GM12801 (cell line): ENCODE measurements around the gene CAMK2B.

Experiments used
- CTCF ChIP-seq: IDR thresholded peaks from one replicate; pipeline ENCODE4 v1.5.1; 2011; ENCODE audit warnings: control low read depth; ENCODE audit not compliant: insufficient read length; ENCODE audit errors: extremely low read depth

The CAMK2B gene

GRCh38 chr7:44201813-44202212, 123.6 kb downstream of the CAMK2B start:
- TF ChIP-seq CTCF = no peak

GRCh38 chr7:44200699-44201461, 124.5 kb downstream of the CAMK2B start, which contains the start of gene YKT6:
TSS of gene YKT6 (plus strand) at chr7:44200978. CDS start at chr7:44201136, 158 bp downstream.
- no peak for TF ChIP-seq CTCF

- no peak for TF ChIP-seq CTCF
Measured at GRCh38 chr7:44197474-44197873, 127.9 kb downstream of the CAMK2B start.

GRCh38 chr7:44196450-44196872, 128.9 kb downstream of the CAMK2B start:
- TF ChIP-seq CTCF = no peak

- TF ChIP-seq CTCF = no peak
Measured at GRCh38 chr7:44195889-44196288, 129.5 kb downstream of the CAMK2B start.

GRCh38 chr7:44194562-44195145, 130.7 kb downstream of the CAMK2B start:
- no peak for TF ChIP-seq CTCF

GRCh38 chr7:44194069-44194468, 131.3 kb downstream of the CAMK2B start:
- TF ChIP-seq CTCF = no peak
